GM19468 (cell line): ENCODE results near the gene ABLIM2.

Experiments used
- ATAC-seq: cut with Tn5 transposase; IDR thresholded peaks from one replicate; pipeline ENCODE4 v1.9.1; 2021; ENCODE audit warnings: mild to moderate bottlenecking, moderate library complexity, moderate number of reproducible peaks; ENCODE audit not compliant: unreplicated experiment; ENCODE audit errors: extremely low read depth

Gene ABLIM2

DNA sequence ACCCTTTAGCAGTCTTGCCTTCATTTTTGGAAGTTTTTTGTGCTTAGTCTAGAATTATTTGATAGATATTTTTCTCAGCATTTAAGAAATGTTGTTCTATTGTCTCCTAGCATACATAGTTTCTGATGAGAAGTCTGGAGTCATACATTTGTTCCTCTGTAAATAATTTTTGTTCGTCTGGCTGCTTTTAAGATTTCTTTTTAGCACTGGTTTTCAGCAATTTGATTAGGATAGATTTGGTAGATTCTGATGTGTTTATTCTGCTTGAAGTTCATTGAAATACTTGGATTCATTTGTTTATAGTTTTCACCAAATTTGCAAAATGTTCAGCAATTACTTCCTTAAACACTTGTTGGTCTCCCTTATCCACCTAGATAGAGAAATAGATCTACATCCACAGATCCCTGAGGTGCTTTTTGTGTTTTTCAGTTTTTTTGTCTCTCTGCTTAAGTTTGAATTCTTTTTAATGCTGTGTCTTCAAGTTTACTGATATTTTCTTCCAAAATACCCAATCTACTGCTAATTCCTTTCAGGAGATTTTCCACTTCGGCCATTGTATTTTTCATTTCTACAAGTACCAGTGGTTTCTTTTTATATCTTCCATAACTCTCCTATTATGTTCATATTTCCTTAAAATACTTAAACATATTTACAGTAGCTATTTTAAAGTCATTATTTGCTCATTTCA is 64.9 kb downstream of the ABLIM2 start:
- no peak for ATAC-seq

GRCh38 chr4:8092282-8092681 is 66.3 kb downstream of the ABLIM2 start:
- no peak for ATAC-seq

DNA sequence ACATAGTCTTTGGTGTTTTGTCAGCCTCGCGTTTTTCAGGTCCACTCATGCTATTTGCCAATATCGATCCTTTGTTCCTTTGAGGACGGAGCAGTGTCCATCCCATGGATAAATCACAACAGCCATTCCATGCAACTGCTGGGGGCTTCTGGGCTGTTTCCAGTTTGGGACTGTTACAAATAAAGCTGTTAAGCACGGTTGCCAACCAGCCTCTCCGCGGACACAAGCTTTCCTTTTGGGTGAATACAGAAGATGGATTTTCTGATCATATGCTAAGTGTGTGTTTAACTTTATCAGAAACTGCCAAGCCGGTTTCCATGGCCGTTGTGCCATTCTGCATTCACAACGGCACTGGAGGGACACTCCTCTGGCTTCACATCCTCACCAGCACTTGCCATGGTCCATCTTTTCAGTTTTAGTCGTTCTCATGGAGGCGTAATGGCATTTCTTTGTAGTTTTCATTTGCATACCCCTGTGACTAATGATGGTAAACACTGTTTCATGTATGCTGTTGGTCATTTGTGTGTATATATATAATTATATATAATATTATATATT is 67.8 kb downstream of the ABLIM2 start:
- ATAC-seq: no peak

DNA sequence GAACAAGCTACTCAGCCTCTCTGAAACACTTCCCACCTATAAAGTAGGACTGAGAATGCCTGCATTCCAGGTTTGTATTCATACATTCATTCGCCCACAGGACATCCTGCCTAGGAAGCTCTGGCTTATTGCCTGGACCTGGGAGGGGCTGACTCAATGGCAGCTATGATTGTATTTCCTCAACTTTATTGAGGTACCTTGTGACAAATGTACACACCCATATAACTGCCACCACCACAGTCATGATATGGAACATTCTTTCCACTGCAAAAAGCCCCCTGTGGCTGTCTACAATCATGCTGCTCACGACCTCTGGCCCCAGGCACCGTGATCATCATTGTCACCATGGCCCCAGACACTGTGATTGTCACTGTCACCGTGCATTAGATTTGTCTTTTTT is 68.3 kb downstream of the ABLIM2 start:
- no peak for ATAC-seq

DNA sequence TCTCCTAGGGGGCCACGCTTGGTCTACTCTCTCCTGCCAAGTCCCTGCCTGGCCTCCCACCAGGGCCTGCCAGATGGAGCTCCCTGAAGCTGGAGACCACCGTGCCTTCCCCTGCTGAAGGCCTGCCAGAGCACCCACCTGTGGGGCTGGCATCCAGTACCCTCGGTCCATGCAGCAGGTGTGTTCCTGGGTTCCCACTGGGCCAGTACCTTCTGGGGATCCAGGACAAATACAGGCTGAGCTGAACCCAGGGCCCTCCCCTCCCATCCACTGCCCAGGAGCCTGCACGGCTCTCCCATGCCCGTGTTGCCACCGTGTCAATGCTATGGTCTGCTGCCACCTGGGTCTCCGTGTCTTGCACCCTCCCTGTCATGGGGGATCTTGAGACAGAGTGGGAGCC is 68.8 kb downstream of the ABLIM2 start:
- ATAC-seq: no peak

- no peak for ATAC-seq
Observed at GRCh38 chr4:8088966-8089491, 69.6 kb downstream of the ABLIM2 start.

- no peak for ATAC-seq
Observed at GRCh38 chr4:8087921-8088495, 70.6 kb downstream of the ABLIM2 start.

DNA sequence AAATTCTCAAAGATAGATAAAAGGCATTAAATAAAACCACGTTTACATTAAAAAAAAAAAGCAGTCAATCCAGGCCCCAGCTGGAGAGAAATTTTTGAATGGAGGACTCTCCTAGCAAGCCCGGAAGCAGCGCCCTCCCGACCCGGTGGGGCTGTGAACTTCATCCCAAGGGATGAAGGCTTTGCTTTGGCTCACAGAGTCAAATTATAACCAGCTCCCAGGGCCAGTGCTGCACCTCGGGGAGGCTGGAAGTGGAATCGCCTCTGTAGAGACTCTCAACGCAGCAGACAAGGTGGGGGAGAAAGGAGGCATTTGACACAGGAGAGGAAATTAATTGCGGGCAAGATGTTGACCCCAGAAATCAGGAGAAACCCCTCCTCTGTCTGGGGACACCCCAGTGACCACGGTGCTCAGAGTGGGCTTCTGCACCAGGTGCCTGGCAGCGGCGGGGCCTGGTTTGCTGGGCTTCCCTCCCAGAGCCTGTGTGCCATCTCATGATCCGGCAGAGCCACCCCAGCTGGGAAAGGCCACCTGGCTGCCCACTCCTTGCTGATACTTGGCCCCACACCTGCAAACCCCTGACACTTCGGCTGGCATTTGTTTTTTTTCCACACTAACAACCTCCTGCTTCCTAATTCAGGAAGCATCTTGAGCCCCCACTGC is 71.7 kb downstream of the ABLIM2 start:
- no peak for ATAC-seq

- no peak for ATAC-seq
Observed at GRCh38 chr4:8085491-8086117, 73.0 kb downstream of the ABLIM2 start.

- ATAC-seq: no peak
Observed at GRCh38 chr4:8084712-8085490, 73.7 kb downstream of the ABLIM2 start.

GRCh38 chr4:8084031-8084660 is 74.5 kb downstream of the ABLIM2 start:
- ATAC-seq: no peak

- ATAC-seq: no peak
Observed at GRCh38 chr4:8083086-8083825, 75.4 kb downstream of the ABLIM2 start.

DNA sequence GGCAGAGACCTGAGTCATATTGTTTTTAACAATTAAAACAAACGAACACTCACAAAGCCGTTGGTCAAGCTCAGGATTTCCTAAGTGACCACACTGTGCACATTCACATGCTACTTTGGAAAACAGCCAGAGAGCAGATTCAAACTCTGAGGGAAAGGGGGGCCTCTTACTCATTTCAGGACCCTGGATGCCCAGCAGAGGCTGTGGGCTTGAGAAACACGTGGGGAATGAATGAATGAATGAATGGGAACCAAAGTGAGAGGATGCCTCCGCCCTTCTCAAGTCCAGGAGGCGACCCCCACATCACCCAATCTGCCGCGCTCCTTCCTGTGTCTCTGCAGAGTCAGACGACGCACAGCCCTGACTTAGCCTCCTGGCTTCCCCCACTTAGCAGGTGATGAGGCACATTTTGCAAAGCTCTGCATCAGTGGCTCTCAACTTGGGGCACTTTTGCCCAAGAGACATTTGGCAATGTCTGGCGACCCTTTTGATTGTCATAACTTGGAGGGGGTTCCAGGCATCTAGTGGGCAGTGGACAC is 76.0 kb downstream of the ABLIM2 start:
- ATAC-seq: no peak

GRCh38 chr4:8081621-8082516 is 76.7 kb downstream of the ABLIM2 start:
- ATAC-seq: no peak

- no peak for ATAC-seq
Observed at GRCh38 chr4:8081171-8081570, 77.4 kb downstream of the ABLIM2 start.

DNA sequence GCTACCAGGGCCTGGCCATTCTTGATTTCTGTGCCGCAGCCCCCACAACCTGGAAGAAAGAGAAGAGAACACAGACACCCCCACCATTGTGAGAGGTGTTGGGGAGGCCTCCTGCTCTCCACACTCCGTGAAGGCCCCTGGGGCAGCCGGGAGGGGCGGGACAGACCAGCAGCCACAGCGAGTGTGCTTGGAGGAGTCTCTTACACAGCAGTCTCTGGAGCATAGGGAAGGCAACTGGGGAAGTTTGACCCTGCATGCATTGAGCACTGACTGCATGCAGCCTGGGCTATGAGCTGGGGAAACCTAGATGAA is 77.9 kb downstream of the ABLIM2 start:
- no peak for ATAC-seq

GRCh38 chr4:8079916-8080753 is 78.5 kb downstream of the ABLIM2 start:
- ATAC-seq: no peak
